K562 (cell line): ENCODE data around the gene CLPSL1. TPM values are rescaled to one million over a fixed set of nuclear protein-coding genes. Genes with fewer than 3 reads are reported as not detected.

Source experiments
- ATAC-seq: fragments of 200-7000 bp; cut with Tn5 transposase; 3 replicates; pipeline ENCODE4 v1.9.1; 2020; ENCODE audit warnings: moderate library complexity
- BruUV-seq: library from RNA; stranded (reverse); fragments of 400-500 nt; replicated peaks from 2 replicates; lab custom pipeline; 2021; lab: Mats Ljungman, UMichigan
- CTCF ChIA-PET: fragments of 300-600 bp; formaldehyde crosslinking; extraction: SDS; loops from one replicate; lab custom pipeline; 2021; ENCODE audit warnings: low intra/inter-chr PET ratio; lab: Yijun Ruan, JAX
- POLR2A ChIA-PET: fragments of 300-600, 350-650 bp; sonication (Branson Sonifier 250); formaldehyde crosslinking; extraction: SDS; loops from one replicate; lab custom pipeline; 2021; ENCODE audit warnings: antibody characterized with exemption, inconsistent platforms; lab: Yijun Ruan, JAX
- DNase-seq, 4 experiments: peaks; one replicate each; pipeline versions ENCODE4 v3.0.0 to v3.0.0-alpha.2; 2011 to 2018; ENCODE audit warnings: low spot score in 3 of 4, mixed read lengths in 3 of 4; ENCODE audit errors: extremely low read depth in 1 of 4
- FAIRE-seq: peaks from 2 replicates; lab custom pipeline; 2011; peaks lifted over from hg19 to GRCh38; lab: Jason Lieb, UNC
- H2AFZ ChIP-seq: 2 replicates; pipeline ENCODE4 v1.6.0; 2011; ENCODE audit warnings: low read depth, low read length, control low read depth, inconsistent platforms
- H3K27ac ChIP-seq: fragments of 200-600 bp; 3 replicates; pipeline ENCODE4 v1.8.0; 2011; ENCODE audit warnings: low read depth, mild to moderate bottlenecking, control low read depth, inconsistent platforms, low read length, moderate library complexity, mixed read lengths; ENCODE audit errors: extremely low read depth
- H3K27me3 ChIP-seq, 2 experiments: fragments of 300-600 bp in 1 of 2; 2 replicates in 1 of 2; 3 replicates in 1 of 2; pipeline versions ENCODE4 v1.6.0 to v1.8.0; 2011; ENCODE audit warnings: inconsistent platforms in 2 of 2, low read length in 2 of 2, mild to moderate bottlenecking in 1 of 2, mixed read lengths in 1 of 2, moderate library complexity in 1 of 2; ENCODE audit not compliant: control insufficient read depth in 2 of 2, insufficient read depth in 2 of 2
- H3K36me3 ChIP-seq: fragments of 300-600 bp; 3 replicates; pipeline ENCODE4 v1.8.0; 2011; ENCODE audit warnings: mild to moderate bottlenecking, low read length, inconsistent platforms; ENCODE audit not compliant: control insufficient read depth, insufficient read depth
- H3K4me1 ChIP-seq, 2 experiments: fragments of 200-600 bp in 1 of 2; replicated peaks in 1 of 2; 2 replicates in 1 of 2; 3 replicates in 1 of 2; pipeline versions ENCODE4 v1.5.1 to v1.8.0; 2011; ENCODE audit warnings: inconsistent platforms in 2 of 2, low read length in 2 of 2, mild to moderate bottlenecking in 1 of 2, mixed read lengths in 1 of 2, moderate library complexity in 1 of 2; ENCODE audit not compliant: control insufficient read depth in 2 of 2, insufficient read depth in 2 of 2
- H3K4me2 ChIP-seq: 2 replicates; pipeline ENCODE4 v1.6.1; 2011; ENCODE audit warnings: low read length, control low read depth, inconsistent platforms, mixed read lengths; ENCODE audit not compliant: insufficient read depth
- H3K4me3 ChIP-seq: fragments of 200-600 bp; sonication (generic), shearing (Covaris generic); 2 replicates; pipeline ENCODE4 v1.5.1; 2016; ENCODE audit warnings: control low read depth, inconsistent platforms
- H3K79me2 ChIP-seq: fragments of 200-600 bp; 3 replicates; pipeline ENCODE4 v1.8.0; 2011; ENCODE audit warnings: low read length, inconsistent platforms; ENCODE audit not compliant: control insufficient read depth, insufficient read depth
- H3K9ac ChIP-seq, 2 experiments: 2 replicates each; pipeline versions ENCODE4 v1.6.0 to v1.6.1; 2011; ENCODE audit warnings: low read depth in 2 of 2, low read length in 2 of 2, control low read depth in 1 of 2, inconsistent platforms in 1 of 2, mild to moderate bottlenecking in 1 of 2, mixed read lengths in 1 of 2; ENCODE audit not compliant: insufficient read depth in 1 of 2
- H3K9me1 ChIP-seq: one replicate; pipeline ENCODE4 v1.6.0; 2011; ENCODE audit warnings: inconsistent platforms, mild to moderate bottlenecking, low read length, moderate library complexity; ENCODE audit not compliant: control insufficient read depth, insufficient read depth
- H3K9me3 ChIP-seq: replicated peaks from 2 replicates; pipeline ENCODE4 v1.5.1; 2011; ENCODE audit warnings: low read depth, low read length, inconsistent platforms; ENCODE audit not compliant: control insufficient read depth, insufficient read depth
- H4K20me1 ChIP-seq: replicated peaks from 2 replicates; pipeline ENCODE4 v1.6.1; 2011; ENCODE audit warnings: low read length, inconsistent platforms, mixed read lengths; ENCODE audit not compliant: control insufficient read depth, insufficient read depth
- CAMTA2 ChIP-seq: fragments of 250-450 bp; sonication (Bioruptor Pico); conservative IDR thresholded peaks from 2 replicates; pipeline ENCODE4 v1.5.1; 2022
- ILK ChIP-seq: fragments of 450-650 bp; IDR thresholded peaks from 2 replicates; pipeline ENCODE4 v1.6.1; 2016; ENCODE audit warnings: missing genetic modification characterization, low read depth, mild to moderate bottlenecking, missing compliant biosample characterization, moderate library complexity, borderline replicate concordance
- KLF10 ChIP-seq: fragments of 250-450 bp; sonication (Bioruptor Pico); IDR thresholded peaks from 2 replicates; pipeline ENCODE4 v1.6.1; 2021; ENCODE audit warnings: matching md5 sums
- MTA2 ChIP-seq: fragments of 450-650 bp; IDR thresholded peaks from 2 replicates; pipeline ENCODE4 v1.6.1; 2016; ENCODE audit warnings: low read depth
- NFE2 ChIP-seq: IDR thresholded peaks from 2 replicates; pipeline ENCODE4 v1.6.1; 2014; ENCODE audit warnings: antibody characterized with exemption, low read depth
- THAP12 ChIP-seq: fragments of 250-450 bp; sonication (Bioruptor Pico); IDR thresholded peaks from 2 replicates; pipeline ENCODE4 v1.9.0; 2021; ENCODE audit warnings: mild to moderate bottlenecking, inconsistent platforms
- WGBS: fragments of 100-300 bp; shearing (Covaris generic); methylation state at CpG from one replicate; pipeline ENCODE4 v1.1.6; 2016; ENCODE audit warnings: low coverage, mixed read lengths; ENCODE audit not compliant: insufficient coverage; ENCODE audit errors: missing lambda C conversion rate; 5-methylcytosine and 5-hydroxymethylcytosine counted together
- in situ Hi-C: fragments of 300-500 bp; cut with MboI; formaldehyde crosslinking; loops from 4 replicates; pipeline ENCODE4 v1.15.0; 2018; ENCODE audit warnings: inconsistent platforms, mixed read lengths
- intact Hi-C: fragments of 100-400 bp; cut with micrococcal nuclease; formaldehyde crosslinking; loops from 2 replicates; pipeline ENCODE4 v1.14.2; 2022
- polyA plus RNA-seq, 8 experiments: library from polyadenylated mRNA; depleted of rRNA in 4 of 8; stranded (reverse) in 5 of 8; unstranded in 3 of 8; fragments of >200 nt; fragmentation: Nextera tagmentation in 2 of 8; fragmentation: Illumina TruSeq in 1 of 8; extraction: Ambion mirVana in 2 of 8; extraction: Trizol in 1 of 8; gene quantifications; 2 replicates each; pipeline versions ENCODE4 v1.2.1 to v1.2.3, GENCODE V29; 2011 to 2014; ENCODE audit warnings: inconsistent platforms in 1 of 8, missing spikeins in 1 of 8
- total RNA-seq, 7 experiments: library from RNA; depleted of rRNA in 6 of 7; stranded (reverse); fragments of >200 nt in 6 of 7; fragmentation: Illumina TruSeq in 2 of 7; extraction: Trizol in 2 of 7; gene quantifications; 2 replicates each; pipeline versions ENCODE4 v1.2.1 to v1.2.3, GENCODE V29; 2011 to 2021; ENCODE audit warnings: low replicate concordance in 1 of 7
- TF ChIP-seq, protein P1 (sequence below): sonication (generic); formaldehyde crosslinking; IDR thresholded peaks from 2 replicates; pipeline ENCODE4 v1.5.0; 2020; ENCODE audit warnings: missing genetic modification reagents
- TF ChIP-seq, protein P2 (sequence below): fragments of 250-450 bp; sonication (Bioruptor Pico); IDR thresholded peaks from 2 replicates; pipeline ENCODE4 v1.5.1; 2021; ENCODE audit warnings: mild to moderate bottlenecking
- TF ChIP-seq, protein P3 (sequence below), 2 experiments: fragments of 200-800 bp in 1 of 2; sonication (Bioruptor generic) in 1 of 2; sonication (generic) in 1 of 2; formaldehyde crosslinking in 1 of 2; IDR thresholded peaks in 1 of 2; conservative IDR thresholded peaks in 1 of 2; 2 replicates each; pipeline versions ENCODE4 v1.5.0 to v1.6.1; 2016 to 2020; ENCODE audit warnings: missing compliant biosample characterization in 1 of 2, missing genetic modification characterization in 1 of 2, missing genetic modification reagents in 1 of 2

CLPSL1 gene
- total and polyA plus RNA-seq, 9 of the 15 experiments (the other 6 are each of a cell fraction or from before 2014, with no cell fraction given), result not detected

DNA sequence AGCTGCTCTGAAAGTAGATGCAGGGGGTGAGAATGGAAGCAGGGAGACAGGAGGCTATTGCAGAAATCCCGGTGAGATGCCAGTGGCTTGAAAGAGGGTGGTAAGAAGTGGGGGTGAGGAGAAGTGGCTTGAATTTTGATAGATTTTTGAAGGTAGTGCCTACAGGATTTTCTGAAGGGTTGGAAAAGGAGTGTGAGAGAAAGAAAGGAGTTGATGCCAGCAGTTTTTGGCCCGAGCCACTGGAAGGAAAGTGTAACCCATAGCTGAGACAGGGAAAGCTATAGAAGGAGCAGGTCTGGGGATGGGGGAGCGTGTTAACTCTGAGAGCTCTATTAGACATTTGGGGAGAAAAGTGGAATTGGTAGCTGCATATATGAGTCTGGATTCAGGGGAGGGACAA, 34.3 kb upstream of the CLPSL1 start:
- H3K27ac ChIP-seq, result no peak overlapping the region
- FAIRE-seq, result no peak
- POLR2A ChIA-PET, result interaction anchor here (0.6 to 0.9 kb wide), 2 partner anchors 181 to 289 kb away, joined by 3 to 4 read pairs; no protein-coding TSS in a partner anchor
- TF ChIP-seq CAMTA2 (CRISPR knock-in tag) (no peak), MTA2 (no peak), NFE2 (no peak), KLF10 (CRISPR knock-in tag) (no peak), THAP12 (no peak), ILK (tag) (no peak)
- TF ChIP-seq, protein P1, sequence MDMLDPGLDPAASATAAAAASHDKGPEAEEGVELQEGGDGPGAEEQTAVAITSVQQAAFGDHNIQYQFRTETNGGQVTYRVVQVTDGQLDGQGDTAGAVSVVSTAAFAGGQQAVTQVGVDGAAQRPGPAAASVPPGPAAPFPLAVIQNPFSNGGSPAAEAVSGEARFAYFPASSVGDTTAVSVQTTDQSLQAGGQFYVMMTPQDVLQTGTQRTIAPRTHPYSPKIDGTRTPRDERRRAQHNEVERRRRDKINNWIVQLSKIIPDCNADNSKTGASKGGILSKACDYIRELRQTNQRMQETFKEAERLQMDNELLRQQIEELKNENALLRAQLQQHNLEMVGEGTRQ (CRISPR knock-in tag), result no peak
- TF ChIP-seq, protein P2, sequence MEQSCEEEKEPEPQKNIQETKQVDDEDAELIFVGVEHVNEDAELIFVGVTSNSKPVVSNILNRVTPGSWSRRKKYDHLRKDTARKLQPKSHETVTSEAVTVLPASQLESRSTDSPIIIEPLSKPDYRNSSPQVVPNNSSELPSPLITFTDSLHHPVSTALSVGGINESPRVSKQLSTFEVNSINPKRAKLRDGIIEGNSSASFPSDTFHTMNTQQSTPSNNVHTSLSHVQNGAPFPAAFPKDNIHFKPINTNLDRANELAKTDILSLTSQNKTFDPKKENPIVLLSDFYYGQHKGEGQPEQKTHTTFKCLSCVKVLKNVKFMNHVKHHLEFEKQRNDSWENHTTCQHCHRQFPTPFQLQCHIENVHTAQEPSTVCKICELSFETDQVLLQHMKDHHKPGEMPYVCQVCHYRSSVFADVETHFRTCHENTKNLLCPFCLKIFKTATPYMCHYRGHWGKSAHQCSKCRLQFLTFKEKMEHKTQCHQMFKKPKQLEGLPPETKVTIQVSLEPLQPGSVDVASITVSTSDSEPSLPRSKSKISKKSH (CRISPR knock-in tag), result no peak
- TF ChIP-seq, protein P3, sequence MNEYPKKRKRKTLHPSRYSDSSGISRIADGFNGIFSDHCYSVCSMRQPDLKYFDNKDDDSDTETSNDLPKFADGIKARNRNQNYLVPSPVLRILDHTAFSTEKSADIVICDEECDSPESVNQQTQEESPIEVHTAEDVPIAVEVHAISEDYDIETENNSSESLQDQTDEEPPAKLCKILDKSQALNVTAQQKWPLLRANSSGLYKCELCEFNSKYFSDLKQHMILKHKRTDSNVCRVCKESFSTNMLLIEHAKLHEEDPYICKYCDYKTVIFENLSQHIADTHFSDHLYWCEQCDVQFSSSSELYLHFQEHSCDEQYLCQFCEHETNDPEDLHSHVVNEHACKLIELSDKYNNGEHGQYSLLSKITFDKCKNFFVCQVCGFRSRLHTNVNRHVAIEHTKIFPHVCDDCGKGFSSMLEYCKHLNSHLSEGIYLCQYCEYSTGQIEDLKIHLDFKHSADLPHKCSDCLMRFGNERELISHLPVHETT (CRISPR knock-in tag; conservative IDR thresholded peaks at IDR 0.05 in 1 of 2, IDR thresholded peaks at IDR 0.05 in 1 of 2), result no peak

More for the DNA sequence above, 34.3 kb upstream of the CLPSL1 start:
- Histone ChIP-seq H3K4me1 (no peaks in the 10 kb centered on the region), H3K27me3 (peaks cover 30 to 49% of the 10 kb centered on the region in 2 experiments), H3K9me1 (no peaks in the 10 kb centered on the region), H3K36me3 (no peaks in the 10 kb centered on the region), H3K79me2 (no peaks in the 10 kb centered on the region), H4K20me1 (no peaks in the 10 kb centered on the region), H3K4me3 (no peak overlapping the region), H3K9me3 (peaks cover 10% of the 10 kb centered on the region), H3K4me2 (no peak overlapping the region), H3K9ac (no peak overlapping the region), H2AFZ (no peak overlapping the region)
- DNase-seq (peak in 1 of 4 experiments; percentile 2), ATAC-seq (no peak)
- no TSS peak for BruUV-seq
- 3% methylated on average over 3 of the region's 3 CpGs for WGBS
- CTCF ChIA-PET, result interaction anchor here (0.6 kb wide), 1 partner anchor 23 kb away, joined by 3 read pairs; no protein-coding TSS in a partner anchor
- intact Hi-C loops (no loop called here), in situ Hi-C loops (no loop called here)
